Tibial nerve (tissue), 4 donors: Measurements from ENCODE around the gene RPAIN. TPM values are rescaled to one million over a fixed set of nuclear protein-coding genes. Genes with fewer than 3 reads are reported as not detected.

Experiments used
- DNase-seq, 2 donors: peaks; one replicate each; pipeline ENCODE4 v3.0.0-alpha.2; 2019; ENCODE audit warnings: low spot score in 2 of 2
- H3K27ac ChIP-seq, 4 donors: fragments of 200-600 bp; sonication (generic) in 3 of 4; one replicate each; pipeline ENCODE4 v1.5.1; 2017 to 2019; ENCODE audit warnings: mild to moderate bottlenecking in 1 of 4
- H3K27me3 ChIP-seq, 2 donors: fragments of 200-600 bp; sonication (generic) in 1 of 2; one replicate each; pipeline versions ENCODE4 v1.5.1 to v1.6.0; 2017 to 2019
- H3K36me3 ChIP-seq, 3 donors: fragments of 200-600 bp; sonication (generic); one replicate each; pipeline ENCODE4 v1.5.1; 2018 to 2019
- H3K4me1 ChIP-seq, 4 donors: fragments of 200-600 bp; sonication (generic) in 3 of 4; one replicate each; pipeline ENCODE4 v1.5.1; 2017 to 2019
- H3K4me3 ChIP-seq, 4 donors: fragments of 200-600 bp; sonication (generic) in 3 of 4; one replicate each; pipeline ENCODE4 v1.5.1; 2017 to 2019; ENCODE audit warnings: mild to moderate bottlenecking in 1 of 4, moderate library complexity in 1 of 4
- H3K9me3 ChIP-seq, 4 donors: fragments of 200-600 bp; sonication (generic) in 3 of 4; one replicate each; pipeline ENCODE4 v1.5.1; 2017 to 2019
- CTCF ChIP-seq, 5 experiments: fragments of 200-600 bp in 3 of 5; fragments of 450-650 bp in 2 of 5; sonication (generic) in 3 of 5; IDR thresholded peaks; one replicate each; pipeline ENCODE4 v1.5.1; 2016 to 2019; ENCODE audit warnings: antibody characterized with exemption in 5 of 5, mild to moderate bottlenecking in 3 of 5, moderate library complexity in 2 of 5
- EP300 ChIP-seq, 2 donors: sonication (generic); formaldehyde crosslinking; IDR thresholded peaks; one replicate each; pipeline ENCODE4 v1.6.1; 2017; ENCODE audit warnings: antibody characterized with exemption in 2 of 2, mild to moderate bottlenecking in 1 of 2
- POLR2A ChIP-seq, 2 donors: fragments of 450-650 bp; IDR thresholded peaks; one replicate each; pipeline ENCODE4 v1.6.1; 2017; ENCODE audit warnings: antibody characterized with exemption in 2 of 2, mild to moderate bottlenecking in 2 of 2, moderate library complexity in 2 of 2
- WGBS, 2 donors: methylation state at CpG; one replicate each; pipeline ENCODE4 v1.1.5; 2018; 5-methylcytosine and 5-hydroxymethylcytosine counted together
- total RNA-seq, 4 donors: library from RNA; depleted of rRNA; stranded (reverse); fragments of >200 nt; gene quantifications; one replicate each; pipeline ENCODE4 v1.1.0, GENCODE V29; 2016

The RPAIN gene
- total RNA-seq, 4 donors from 2014 or later: 36.3 to 79.3 (median 65.2) TPM

GRCh38 chr17:5443728-5444127, 23.7 kb downstream of the RPAIN start:
- no peak overlapping the region for H3K4me3 ChIP-seq
- peak overlapping the region in 1 of 4 donors; percentile 88 for H3K27ac ChIP-seq
- H3K27me3 ChIP-seq: no peaks in the 10 kb centered on the region
- WGBS, 2 donors: 96 to 97% methylated on average over 6 of the region's 6 CpGs
- H3K36me3 ChIP-seq: peaks cover 0 to 70% (median 8%) of the 10 kb centered on the region in 3 donors
- no peaks in the 10 kb centered on the region for H3K9me3 ChIP-seq
- H3K4me1 ChIP-seq: peaks cover 0 to 17% (median 2%) of the 10 kb centered on the region in 4 donors
- TF ChIP-seq POLR2A (IDR thresholded peaks at IDR 0.05) (no peak), CTCF (IDR thresholded peaks at IDR 0.05) (no peak)
- DNase-seq: no peak

GRCh38 chr17:5444209-5444608, 24.2 kb downstream of the RPAIN start:
- peak overlapping the region in 1 of 4 donors; percentile 88 for H3K27ac ChIP-seq
- no peak overlapping the region for H3K4me3 ChIP-seq
- DNase-seq: no peak
- H3K27me3 ChIP-seq: no peaks in the 10 kb centered on the region
- 93 to 96% methylated on average over 21 to 22 of the region's 22 CpGs for WGBS, 2 donors
- no peak for TF ChIP-seq EP300 (IDR thresholded peaks at IDR 0.05)
- no peak for TF ChIP-seq POLR2A (IDR thresholded peaks at IDR 0.05)
- TF ChIP-seq CTCF (IDR thresholded peaks at IDR 0.05): no peak
- peaks cover 0 to 16% (median 2%) of the 10 kb centered on the region in 4 donors for H3K4me1 ChIP-seq
- H3K9me3 ChIP-seq: no peaks in the 10 kb centered on the region
- H3K36me3 ChIP-seq: peaks cover 0 to 74% (median 8%) of the 10 kb centered on the region in 3 donors

- TF ChIP-seq EP300 (IDR thresholded peaks at IDR 0.05): peak; percentile 69 to 79
- TF ChIP-seq POLR2A (IDR thresholded peaks at IDR 0.05): no peak
- no peaks in the 10 kb centered on the region for H3K9me3 ChIP-seq
- H3K27ac ChIP-seq: peak overlapping the region; percentile 52 to 88 (median 82)
- peaks cover 0 to 9% (median 0%) of the 10 kb centered on the region in 4 donors for H3K4me1 ChIP-seq
- H3K4me3 ChIP-seq: no peak overlapping the region
- peaks cover 0 to 96% (median 16%) of the 10 kb centered on the region in 3 donors for H3K36me3 ChIP-seq
- WGBS, 2 donors: 49 to 55% methylated on average over 8 of the region's 8 CpGs
- no peaks in the 10 kb centered on the region for H3K27me3 ChIP-seq
- no peak for DNase-seq
These were observed 26.8 kb downstream of the RPAIN start for GRCh38 chr17:5446786-5447185.

- H3K4me1 ChIP-seq: peaks cover 0 to 36% (median 16%) of the 10 kb centered on the region in 4 donors
- H3K27ac ChIP-seq: no peak overlapping the region
- H3K27me3 ChIP-seq: no peaks in the 10 kb centered on the region
- DNase-seq: no peak
- no peaks in the 10 kb centered on the region for H3K9me3 ChIP-seq
- H3K36me3 ChIP-seq: peaks cover 1 to 22% (median 11%) of the 10 kb centered on the region in 3 donors
- TF ChIP-seq EP300 (IDR thresholded peaks at IDR 0.05): no peak
- TF ChIP-seq CTCF (IDR thresholded peaks at IDR 0.05): no peak
- H3K4me3 ChIP-seq: no peak overlapping the region
- WGBS, 2 donors: 83 to 84% methylated on average over 10 of the region's 10 CpGs
These were observed 44.9 kb downstream of the RPAIN start for GRCh38 chr17:5464717-5465507.

GRCh38 chr17:5466295-5466694, 46.3 kb downstream of the RPAIN start:
- H3K36me3 ChIP-seq: peaks cover 0 to 11% (median 0%) of the 10 kb centered on the region in 3 donors
- 88 to 93% methylated on average over 4 of the region's 4 CpGs for WGBS, 2 donors
- no peaks in the 10 kb centered on the region for H3K27me3 ChIP-seq
- no peak overlapping the region for H3K27ac ChIP-seq
- no peak overlapping the region for H3K4me3 ChIP-seq
- TF ChIP-seq POLR2A (IDR thresholded peaks at IDR 0.05) (no peak), CTCF (IDR thresholded peaks at IDR 0.05) (no peak), EP300 (IDR thresholded peaks at IDR 0.05) (no peak)
- no peaks in the 10 kb centered on the region for H3K9me3 ChIP-seq
- no peak for DNase-seq
- peaks cover 0 to 36% (median 16%) of the 10 kb centered on the region in 4 donors for H3K4me1 ChIP-seq
